B cell (primary cell): ENCODE measurements around the gene FBXO15. TPM values are rescaled to one million over a fixed set of nuclear protein-coding genes. Genes with fewer than 3 reads are reported as not detected.

ENCODE experiments used
- ATAC-seq: fragments of 200-7000 bp; cut with Tn5 transposase; one replicate; pipeline ENCODE4 v1.10.0; 2021; ENCODE audit warnings: low read depth, mild to moderate bottlenecking, moderate number of reproducible peaks, moderate library complexity
- CTCF ChIA-PET: fragments of 350-600 bp; sonication (Branson Sonifier 250); formaldehyde crosslinking; loops from one replicate; lab custom pipeline; 2021; ENCODE audit warnings: antibody characterized with exemption, inconsistent platforms; lab: Charles Lee
- POLR2A ChIA-PET: fragments of 350-600 bp; sonication (Branson Sonifier 250); formaldehyde crosslinking; loops from one replicate; lab custom pipeline; 2021; ENCODE audit warnings: antibody characterized with exemption; lab: Charles Lee
- DNase-seq: peaks from one replicate; pipeline ENCODE4 v3.0.0; 2013
- H2AFZ ChIP-seq: 2 replicates; pipeline ENCODE4 v1.6.1; 2012; ENCODE audit warnings: mild to moderate bottlenecking, low read depth, low read length; ENCODE audit not compliant: insufficient read depth, poor library complexity, severe bottlenecking
- H3K27ac ChIP-seq, 2 donors: 1 replicate in 1 of 2; 2 replicates in 1 of 2; pipeline ENCODE4 v1.5.1; 2012 to 2013; ENCODE audit warnings: low read length in 2 of 2, mild to moderate bottlenecking in 2 of 2, moderate library complexity in 1 of 2
- H3K27me3 ChIP-seq, 4 experiments: fragments of 200-600 bp in 1 of 4; sonication (generic) in 1 of 4; replicated peaks in 1 of 4; 1 replicate in 2 of 4; 2 replicates in 2 of 4; pipeline versions ENCODE4 v1.6.1 to v1.7.0; 2013 to 2016; ENCODE audit warnings: low read length in 3 of 4, mild to moderate bottlenecking in 2 of 4, mixed read lengths in 1 of 4, moderate library complexity in 1 of 4; ENCODE audit not compliant: insufficient read depth in 4 of 4, control insufficient read depth in 3 of 4; ENCODE audit errors: control extremely low read depth in 1 of 4
- H3K36me3 ChIP-seq, 2 experiments: replicated peaks in 1 of 2; 1 replicate in 1 of 2; 2 replicates in 1 of 2; pipeline versions ENCODE4 v1.6.1 to v1.7.1; 2013; ENCODE audit warnings: low read length in 1 of 2; ENCODE audit not compliant: insufficient read depth in 2 of 2, control insufficient read depth in 1 of 2; ENCODE audit errors: control extremely low read depth in 1 of 2, extremely low read depth in 1 of 2
- H3K4me1 ChIP-seq, 2 donors: fragments of 200-600 bp in 1 of 2; sonication (generic) in 1 of 2; 1 replicate in 1 of 2; 2 replicates in 1 of 2; pipeline versions ENCODE4 v1.5.1 to v1.6.1; 2013 to 2017; ENCODE audit warnings: low read length in 2 of 2; ENCODE audit not compliant: control insufficient read depth in 2 of 2, insufficient read depth in 2 of 2
- H3K4me2 ChIP-seq: replicated peaks from 2 replicates; pipeline ENCODE3; 2012; ENCODE audit warnings: mild to moderate bottlenecking, low read depth, low read length; ENCODE audit not compliant: poor library complexity, severe bottlenecking
- H3K4me3 ChIP-seq, 5 experiments: fragments of 200-600 bp in 1 of 5; sonication (generic) in 1 of 5; 1 replicate in 3 of 5; 2 replicates in 2 of 5; pipeline versions ENCODE4 v1.5.1 to v1.7.0; 2011 to 2016; ENCODE audit warnings: low read length in 4 of 5, mild to moderate bottlenecking in 4 of 5, low read depth in 2 of 5, control low read depth in 1 of 5, moderate library complexity in 1 of 5; ENCODE audit not compliant: insufficient read depth in 1 of 5; ENCODE audit errors: control extremely low read depth in 1 of 5, extremely low read depth in 1 of 5
- H3K79me2 ChIP-seq: fragments of 200-600 bp; sonication (generic); one replicate; pipeline ENCODE4 v1.6.0; 2016; ENCODE audit warnings: low read length; ENCODE audit not compliant: control insufficient read depth, insufficient read depth
- H3K9ac ChIP-seq: fragments of 200-600 bp; sonication (generic); 2 replicates; pipeline ENCODE4 v1.6.1; 2017; ENCODE audit warnings: mild to moderate bottlenecking, low read length, moderate library complexity
- H3K9me3 ChIP-seq, 3 donors: one replicate each; pipeline versions ENCODE4 v1.6.1 to v1.7.1; 2013; ENCODE audit warnings: low read length in 2 of 3; ENCODE audit not compliant: control insufficient read depth in 2 of 3, insufficient read depth in 1 of 3; ENCODE audit errors: control extremely low read depth in 1 of 3
- H4K20me1 ChIP-seq: 2 replicates; pipeline ENCODE4 v1.6.0; 2012; ENCODE audit warnings: mild to moderate bottlenecking, low read length; ENCODE audit not compliant: insufficient read depth, control insufficient read depth, poor library complexity, severe bottlenecking
- H3K27ac Mint-ChIP-seq: one replicate; pipeline ENCODE4 v1.8.0; 2021; ENCODE audit warnings: mixed read lengths
- H3K27me3 Mint-ChIP-seq: one replicate; pipeline ENCODE4 v1.8.0; 2021; ENCODE audit warnings: mixed read lengths
- H3K4me1 Mint-ChIP-seq: one replicate; pipeline ENCODE4 v1.8.0; 2021; ENCODE audit warnings: mixed read lengths
- H3K4me3 Mint-ChIP-seq: one replicate; pipeline ENCODE4 v1.8.0; 2021; ENCODE audit warnings: mixed read lengths
- H3K9me3 Mint-ChIP-seq: one replicate; pipeline ENCODE4 v1.8.0; 2022; ENCODE audit warnings: mixed read lengths; ENCODE audit not compliant: insufficient read depth
- EZH2 ChIP-seq: IDR thresholded peaks from 2 replicates; pipeline ENCODE4 v1.6.1; 2012; ENCODE audit warnings: borderline replicate concordance, low read depth, mild to moderate bottlenecking, moderate library complexity, low read length; ENCODE audit not compliant: insufficient read depth, poor library complexity, severe bottlenecking
- WGBS: methylation state at CpG from one replicate; pipeline ENCODE4 v1.1.5; 2013; ENCODE audit warnings: missing lambda C conversion rate; ENCODE audit not compliant: insufficient coverage; 5-methylcytosine and 5-hydroxymethylcytosine counted together
- intact Hi-C: fragments of 100-400 bp; cut with micrococcal nuclease; formaldehyde crosslinking; loops from one replicate; pipeline ENCODE4 v1.10.0; 2022
- polyA plus RNA-seq: library from polyadenylated mRNA; depleted of rRNA; stranded (reverse); fragments of >200 nt; gene quantifications from 2 replicates; pipeline ENCODE4 v1.2.3, GENCODE V29; 2012
- total RNA-seq, 2 donors: library from RNA; stranded (reverse); fragments of 120-200 nt in 1 of 2; gene quantifications; 1 replicate in 1 of 2; 2 replicates in 1 of 2; pipeline versions ENCODE4 v1.2.3 to v1.2.4, GENCODE V29; 2013 to 2022
- TF ChIP-seq, protein P1 (sequence below): fragments of 200-600 bp; IDR thresholded peaks from one replicate; pipeline ENCODE4 v1.8.0; 2022; ENCODE audit warnings: antibody characterized with exemption, mild to moderate bottlenecking

The FBXO15 gene
- total and polyA plus RNA-seq, 2 donors (not counting 1 experiment from before 2014, with no cell fraction given), result 1.6 to 4.1 TPM

DNA sequence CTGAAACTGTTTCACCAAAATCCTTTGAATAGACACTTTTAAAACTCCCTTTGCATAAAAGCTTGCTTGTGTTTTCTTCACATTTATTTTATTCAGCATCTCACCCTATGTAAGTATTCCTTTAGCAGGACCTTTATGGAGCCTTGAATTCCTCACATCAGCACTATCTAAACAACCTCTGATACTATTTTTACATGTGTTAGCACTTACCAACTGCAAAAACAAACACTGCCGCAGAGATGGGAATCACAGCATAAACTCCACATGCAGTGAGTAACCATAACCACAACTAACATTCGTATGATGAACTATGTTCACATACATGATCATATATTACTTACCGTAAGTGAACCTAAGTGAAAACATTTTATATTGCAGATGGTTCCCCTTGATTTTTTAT lies 15.4 kb downstream of the FBXO15 start:
- H3K4me2 ChIP-seq, result no peak overlapping the region
- ChIA-PET CTCF (no interaction called here), POLR2A (no interaction called here)
- ATAC-seq (no peak), DNase-seq (no peak)
- no peaks in the 10 kb centered on the region for H3K9me3 ChIP-seq
- H2AFZ ChIP-seq, result no peak overlapping the region
- H4K20me1 ChIP-seq, result no peaks in the 10 kb centered on the region
- no peak overlapping the region for H3K4me3 Mint-ChIP-seq
- H3K9me3 Mint-ChIP-seq, result no peaks in the 10 kb centered on the region
- no peak overlapping the region for H3K27ac ChIP-seq
- no peak overlapping the region for H3K9ac ChIP-seq
- no peaks in the 10 kb centered on the region for H3K27me3 Mint-ChIP-seq
- no peak for TF ChIP-seq EZH2
- TF ChIP-seq, protein P1, sequence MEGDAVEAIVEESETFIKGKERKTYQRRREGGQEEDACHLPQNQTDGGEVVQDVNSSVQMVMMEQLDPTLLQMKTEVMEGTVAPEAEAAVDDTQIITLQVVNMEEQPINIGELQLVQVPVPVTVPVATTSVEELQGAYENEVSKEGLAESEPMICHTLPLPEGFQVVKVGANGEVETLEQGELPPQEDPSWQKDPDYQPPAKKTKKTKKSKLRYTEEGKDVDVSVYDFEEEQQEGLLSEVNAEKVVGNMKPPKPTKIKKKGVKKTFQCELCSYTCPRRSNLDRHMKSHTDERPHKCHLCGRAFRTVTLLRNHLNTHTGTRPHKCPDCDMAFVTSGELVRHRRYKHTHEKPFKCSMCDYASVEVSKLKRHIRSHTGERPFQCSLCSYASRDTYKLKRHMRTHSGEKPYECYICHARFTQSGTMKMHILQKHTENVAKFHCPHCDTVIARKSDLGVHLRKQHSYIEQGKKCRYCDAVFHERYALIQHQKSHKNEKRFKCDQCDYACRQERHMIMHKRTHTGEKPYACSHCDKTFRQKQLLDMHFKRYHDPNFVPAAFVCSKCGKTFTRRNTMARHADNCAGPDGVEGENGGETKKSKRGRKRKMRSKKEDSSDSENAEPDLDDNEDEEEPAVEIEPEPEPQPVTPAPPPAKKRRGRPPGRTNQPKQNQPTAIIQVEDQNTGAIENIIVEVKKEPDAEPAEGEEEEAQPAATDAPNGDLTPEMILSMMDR, result no peak
- 100% methylated on average over 1 of the region's 3 CpGs for WGBS
- H3K79me2 ChIP-seq, result no peaks in the 10 kb centered on the region
- no peaks in the 10 kb centered on the region for H3K27me3 ChIP-seq
- H3K27ac Mint-ChIP-seq, result no peak overlapping the region
- intact Hi-C loops, result no loop called here
- no peaks in the 10 kb centered on the region for H3K36me3 ChIP-seq
- H3K4me1 ChIP-seq, result no peaks in the 10 kb centered on the region
- H3K4me1 Mint-ChIP-seq, result no peaks in the 10 kb centered on the region
- H3K4me3 ChIP-seq, result no peak overlapping the region

DNA sequence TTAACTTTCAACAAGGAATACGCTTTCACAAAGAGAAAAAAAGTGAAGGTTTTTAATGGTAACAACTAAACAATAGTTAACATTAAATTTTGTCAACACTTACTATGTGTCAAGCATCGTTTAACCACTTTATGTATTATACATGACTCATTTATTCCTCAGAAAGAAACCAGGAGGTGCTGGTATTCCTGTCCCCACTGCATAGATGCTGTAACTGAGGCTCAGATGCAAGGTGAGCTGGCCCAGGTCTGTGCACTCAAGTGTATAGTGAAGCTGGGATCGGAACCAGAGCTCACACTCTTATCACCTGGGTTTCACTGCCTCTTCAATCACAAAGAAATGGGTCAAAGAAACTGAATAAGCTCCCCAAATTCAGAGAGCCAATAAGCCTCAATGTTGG lies 16.5 kb downstream of the FBXO15 start:
- H3K9me3 Mint-ChIP-seq, result no peaks in the 10 kb centered on the region
- Histone ChIP-seq H2AFZ (no peak overlapping the region), H3K9ac (no peak overlapping the region), H3K27ac (no peak overlapping the region), H3K9me3 (no peaks in the 10 kb centered on the region), H4K20me1 (no peaks in the 10 kb centered on the region), H3K4me2 (no peak overlapping the region), H3K4me1 (no peaks in the 10 kb centered on the region), H3K79me2 (no peaks in the 10 kb centered on the region), H3K4me3 (no peak overlapping the region), H3K36me3 (no peaks in the 10 kb centered on the region), H3K27me3 (no peaks in the 10 kb centered on the region)
- POLR2A ChIA-PET, result no interaction called here
- DNase-seq (no peak), ATAC-seq (no peak)
- no peaks in the 10 kb centered on the region for H3K4me1 Mint-ChIP-seq
- CTCF ChIA-PET, result no interaction called here
- H3K27ac Mint-ChIP-seq, result no peak overlapping the region
- intact Hi-C loops, result no loop called here
- TF ChIP-seq, protein P1, result no peak
- no peak for TF ChIP-seq EZH2
- no peaks in the 10 kb centered on the region for H3K27me3 Mint-ChIP-seq
- WGBS, result 100% methylated on average over 1 of the region's 3 CpGs
- no peak overlapping the region for H3K4me3 Mint-ChIP-seq
